OCI-LY1 (cell line): ENCODE measurements around the gene CDH2.

Source experiments
- CTCF ChIP-seq: fragments of 200-600 bp; sonication (generic), shearing (Covaris generic); IDR thresholded peaks from 2 replicates; pipeline ENCODE4 v1.5.1; 2017; ENCODE audit warnings: mild to moderate bottlenecking, antibody characterized with exemption, low read length, moderate library complexity, mixed read lengths
- EZH2 ChIP-seq: fragments of 200-600 bp; sonication (generic), shearing (Covaris generic); IDR thresholded peaks from 2 replicates; pipeline ENCODE4 v1.8.0; 2017; ENCODE audit warnings: borderline replicate concordance, mixed run types, mild to moderate bottlenecking, antibody characterized with exemption, low read length, moderate library complexity, mixed read lengths

- TF ChIP-seq EZH2 = no peak
- no peak for TF ChIP-seq CTCF
Measured at GRCh38 chr18:28110924-28111323, 66.0 kb downstream of the CDH2 start.
